NCI-H446 treated with DMSO at 0.1 percent for 48 hours (cell line): ENCODE data around the gene ZNF324.
"Not testable (repeated sequence)": the region's sequence is repeated elsewhere in the genome, so short reads cannot be mapped to it uniquely, and the experiment has no call there.

Source experiments
- DNase-seq: peaks from one replicate; lab custom pipeline; 2025; lab: John Stamatoyannopoulos, UW

Gene ZNF324

GRCh38 chr19:58466760-58467589, at the start of gene ZNF324:
TSS of gene ZNF324 (plus strand) at chr19:58467080. CDS start at chr19:58469186, 2,106 bp downstream.
- DNase-seq = peak; percentile 90

- no peak for DNase-seq
Observed at GRCh38 chr19:58428617-58429016, 38.3 kb upstream of the ZNF324 start.

- DNase-seq = no peak
Observed at GRCh38 chr19:58429745-58430144, 37.1 kb upstream of the ZNF324 start.

GRCh38 chr19:58434217-58434616, 32.7 kb upstream of the ZNF324 start:
- DNase-seq = no peak

- DNase-seq = peak; percentile 69
Observed at GRCh38 chr19:58439576-58440554, 27.0 kb upstream of the ZNF324 start, which contains the start of gene ZNF132. TSS of gene ZNF132 (minus strand) at chr19:58440153. CDS start at chr19:58439821, 332 bp downstream.

GRCh38 chr19:58440556-58440955, 26.3 kb upstream of the ZNF324 start:
- no peak for DNase-seq

GRCh38 chr19:58442986-58443385, 23.9 kb upstream of the ZNF324 start:
- DNase-seq = not testable (repeated sequence)

- not testable (repeated sequence) for DNase-seq
Observed at GRCh38 chr19:58448860-58449259, 18.0 kb upstream of the ZNF324 start.

GRCh38 chr19:58449980-58450379, 16.9 kb upstream of the ZNF324 start:
- DNase-seq = not testable (repeated sequence)

- DNase-seq = no peak
Observed at GRCh38 chr19:58450856-58451357, 16.0 kb upstream of the ZNF324 start.

- peak; percentile 94 for DNase-seq
Observed at GRCh38 chr19:58451358-58452101, 15.3 kb upstream of the ZNF324 start, which contains the start of gene ZNF324B. TSS of gene ZNF324B (plus strand) at chr19:58451622. CDS start at chr19:58453702, 2,080 bp downstream.

- DNase-seq = no peak
Observed at GRCh38 chr19:58453743-58454142, 13.1 kb upstream of the ZNF324 start.

GRCh38 chr19:58455306-58455705, 11.6 kb upstream of the ZNF324 start:
- no peak for DNase-seq

GRCh38 chr19:58456111-58456510, 10.8 kb upstream of the ZNF324 start:
- DNase-seq = no peak

- no peak for DNase-seq
Observed at GRCh38 chr19:58460039-58460438, 6.8 kb upstream of the ZNF324 start.

GRCh38 chr19:58466089-58466759, 656 bp upstream of the ZNF324 start:
- no peak for DNase-seq

GRCh38 chr19:58468216-58468839, 1.4 kb downstream of the ZNF324 start:
- DNase-seq = no peak

- DNase-seq = no peak
Observed at GRCh38 chr19:58469241-58470013, 2.5 kb downstream of the ZNF324 start.

GRCh38 chr19:58470837-58471543, 4.1 kb downstream of the ZNF324 start:
- DNase-seq = not testable (repeated sequence)
